K562 (cell line): ENCODE data around the gene PHF1. TPM values are rescaled to one million over a fixed set of nuclear protein-coding genes. Genes with fewer than 3 reads are reported as not detected.

Experiments used
- ARID1B ChIP-seq: fragments of 450-650 bp; IDR thresholded peaks from 2 replicates; pipeline ENCODE4 v1.6.1; 2016; ENCODE audit warnings: antibody characterized with exemption, mild to moderate bottlenecking, inconsistent platforms
- BHLHE40 ChIP-seq: IDR thresholded peaks from 2 replicates; pipeline ENCODE4 v1.6.1; 2011; ENCODE audit warnings: low read length, improper control_type of control experiment
- CC2D1A ChIP-seq: fragments of 450-650 bp; IDR thresholded peaks from 2 replicates; pipeline ENCODE4 v1.6.1; 2017; ENCODE audit warnings: mild to moderate bottlenecking
- CREM ChIP-seq: IDR thresholded peaks from 2 replicates; pipeline ENCODE4 v1.6.1; 2014; ENCODE audit warnings: antibody characterized with exemption, low read depth
- E2F8 ChIP-seq: fragments of 450-650 bp; IDR thresholded peaks from 2 replicates; pipeline ENCODE4 v1.7.1; 2018; ENCODE audit warnings: mild to moderate bottlenecking, low read depth; ENCODE audit not compliant: partially characterized antibody
- GABPB1 ChIP-seq: sonication (generic); formaldehyde crosslinking; IDR thresholded peaks from 2 replicates; pipeline ENCODE4 v1.8.0; 2022; ENCODE audit warnings: mild to moderate bottlenecking, missing genetic modification reagents
- GATAD2A ChIP-seq: fragments of 450-650 bp; IDR thresholded peaks from 2 replicates; pipeline ENCODE4 v1.6.1; 2017
- GATAD2B ChIP-seq: fragments of 450-650 bp; IDR thresholded peaks from 2 replicates; pipeline ENCODE4 v1.6.1; 2017; ENCODE audit warnings: mild to moderate bottlenecking, borderline replicate concordance
- IRF1 ChIP-seq: sonication (generic); formaldehyde crosslinking; IDR thresholded peaks from 2 replicates; pipeline ENCODE4 v1.8.0; 2022; ENCODE audit warnings: missing genetic modification reagents, mild to moderate bottlenecking, borderline replicate concordance
- MAFG ChIP-seq: fragments of 450-650 bp; conservative IDR thresholded peaks from 2 replicates; pipeline ENCODE4 v1.6.1; 2016; ENCODE audit warnings: missing genetic modification characterization, missing compliant biosample characterization
- MAX ChIP-seq: sonication (generic); formaldehyde crosslinking; IDR thresholded peaks from 2 replicates; pipeline ENCODE4 v1.9.0; 2022; ENCODE audit warnings: mild to moderate bottlenecking, missing genetic modification reagents
- MTA3 ChIP-seq: fragments of 450-650 bp; formaldehyde crosslinking; IDR thresholded peaks from 2 replicates; pipeline ENCODE4 v1.6.1; 2017; ENCODE audit warnings: mild to moderate bottlenecking, borderline replicate concordance
- NFE2L1 ChIP-seq: fragments of 450-650 bp; IDR thresholded peaks from 2 replicates; pipeline ENCODE4 v1.6.1; 2016; ENCODE audit warnings: missing genetic modification characterization, low read depth, mild to moderate bottlenecking, missing compliant biosample characterization, moderate library complexity, borderline replicate concordance
- PHF8 ChIP-seq: fragments of 200-600 bp; sonication (generic); IDR thresholded peaks from 2 replicates; pipeline ENCODE4 v1.6.1; 2012; ENCODE audit warnings: mixed run types, mild to moderate bottlenecking, inconsistent platforms, low read length, moderate library complexity, borderline replicate concordance
- RCOR1 ChIP-seq, 2 experiments: IDR thresholded peaks; 2 replicates each; pipeline ENCODE4 v1.6.1; 2012; ENCODE audit warnings: low read depth in 2 of 2, low read length in 2 of 2, borderline replicate concordance in 1 of 2, improper control_type of control experiment in 1 of 2
- SMARCA5 ChIP-seq: fragments of 450-650 bp; IDR thresholded peaks from 2 replicates; pipeline ENCODE4 v1.6.1; 2016
- TEAD1 ChIP-seq, 2 experiments: fragments of 450-650 bp in 1 of 2; sonication (generic) in 1 of 2; formaldehyde crosslinking; IDR thresholded peaks; 2 replicates each; pipeline versions ENCODE4 v1.4.0 to v1.8.0; 2020 to 2022; ENCODE audit warnings: mild to moderate bottlenecking in 2 of 2, missing genetic modification reagents in 1 of 2
- polyA plus RNA-seq, 8 experiments: library from polyadenylated mRNA; depleted of rRNA in 4 of 8; stranded (reverse) in 5 of 8; unstranded in 3 of 8; fragments of >200 nt; fragmentation: Nextera tagmentation in 2 of 8; fragmentation: Illumina TruSeq in 1 of 8; extraction: Ambion mirVana in 2 of 8; extraction: Trizol in 1 of 8; gene quantifications; 2 replicates each; pipeline versions ENCODE4 v1.2.1 to v1.2.3, GENCODE V29; 2011 to 2014; ENCODE audit warnings: inconsistent platforms in 1 of 8, missing spikeins in 1 of 8
- total RNA-seq, 7 experiments: library from RNA; depleted of rRNA in 6 of 7; stranded (reverse); fragments of >200 nt in 6 of 7; fragmentation: Illumina TruSeq in 2 of 7; extraction: Trizol in 2 of 7; gene quantifications; 2 replicates each; pipeline versions ENCODE4 v1.2.1 to v1.2.3, GENCODE V29; 2011 to 2021; ENCODE audit warnings: low replicate concordance in 1 of 7
- TF ChIP-seq, protein P1 (sequence below): IDR thresholded peaks from 2 replicates; pipeline ENCODE4 v1.6.1; 2011; ENCODE audit warnings: borderline replicate concordance, low read depth, mild to moderate bottlenecking, moderate library complexity, low read length; ENCODE audit not compliant: insufficient read depth, poor library complexity, severe bottlenecking
- TF ChIP-seq, protein P2 (sequence below): IDR thresholded peaks from 2 replicates; pipeline ENCODE4 v1.6.1; 2014; ENCODE audit warnings: antibody characterized with exemption

The PHF1 gene
- total and polyA plus RNA-seq, 9 of the 15 experiments (the other 6 are each of a cell fraction or from before 2014, with no cell fraction given), result 3.7 to 64.2 (median 33.7) TPM

- TF ChIP-seq GABPB1 (peak; percentile 99), RCOR1 (IDR thresholded peaks at IDR 0.05; ENCODE audit: borderline replicate concordance in 1 of 2, low read depth in 2 of 2, low read length in 2 of 2) (peak; percentile 9 to 84; a peak in 3 of 4 replicates), CREM (peak; percentile 98), GATAD2A (peak; percentile 29; the same call in 1 of the 2 replicates), IRF1 (CRISPR knock-in tag) (no peak), NFE2L1 (tag) (no peak), SMARCA5 (no peak), E2F8 (peak; percentile 77), MAFG (tag) (no peak), CC2D1A (peak; percentile 84), TEAD1 (CRISPR knock-in tag; IDR thresholded peaks at IDR 0.05) (peak; percentile 7 to 90; a peak in 2 of 4 replicates), BHLHE40 (peak; percentile 99), PHF8 (peak; percentile 53; the same call in 1 of the 2 replicates), ARID1B (peak; percentile 51; the same call in 1 of the 2 replicates), MAX (peak; percentile 96), MTA3 (peak; percentile 84; the same call in 1 of the 2 replicates), GATAD2B (peak; percentile 46; the same call in 1 of the 2 replicates)
- TF ChIP-seq, protein P1, sequence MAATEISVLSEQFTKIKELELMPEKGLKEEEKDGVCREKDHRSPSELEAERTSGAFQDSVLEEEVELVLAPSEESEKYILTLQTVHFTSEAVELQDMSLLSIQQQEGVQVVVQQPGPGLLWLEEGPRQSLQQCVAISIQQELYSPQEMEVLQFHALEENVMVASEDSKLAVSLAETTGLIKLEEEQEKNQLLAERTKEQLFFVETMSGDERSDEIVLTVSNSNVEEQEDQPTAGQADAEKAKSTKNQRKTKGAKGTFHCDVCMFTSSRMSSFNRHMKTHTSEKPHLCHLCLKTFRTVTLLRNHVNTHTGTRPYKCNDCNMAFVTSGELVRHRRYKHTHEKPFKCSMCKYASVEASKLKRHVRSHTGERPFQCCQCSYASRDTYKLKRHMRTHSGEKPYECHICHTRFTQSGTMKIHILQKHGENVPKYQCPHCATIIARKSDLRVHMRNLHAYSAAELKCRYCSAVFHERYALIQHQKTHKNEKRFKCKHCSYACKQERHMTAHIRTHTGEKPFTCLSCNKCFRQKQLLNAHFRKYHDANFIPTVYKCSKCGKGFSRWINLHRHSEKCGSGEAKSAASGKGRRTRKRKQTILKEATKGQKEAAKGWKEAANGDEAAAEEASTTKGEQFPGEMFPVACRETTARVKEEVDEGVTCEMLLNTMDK, result peak; percentile 82
- TF ChIP-seq, protein P2, sequence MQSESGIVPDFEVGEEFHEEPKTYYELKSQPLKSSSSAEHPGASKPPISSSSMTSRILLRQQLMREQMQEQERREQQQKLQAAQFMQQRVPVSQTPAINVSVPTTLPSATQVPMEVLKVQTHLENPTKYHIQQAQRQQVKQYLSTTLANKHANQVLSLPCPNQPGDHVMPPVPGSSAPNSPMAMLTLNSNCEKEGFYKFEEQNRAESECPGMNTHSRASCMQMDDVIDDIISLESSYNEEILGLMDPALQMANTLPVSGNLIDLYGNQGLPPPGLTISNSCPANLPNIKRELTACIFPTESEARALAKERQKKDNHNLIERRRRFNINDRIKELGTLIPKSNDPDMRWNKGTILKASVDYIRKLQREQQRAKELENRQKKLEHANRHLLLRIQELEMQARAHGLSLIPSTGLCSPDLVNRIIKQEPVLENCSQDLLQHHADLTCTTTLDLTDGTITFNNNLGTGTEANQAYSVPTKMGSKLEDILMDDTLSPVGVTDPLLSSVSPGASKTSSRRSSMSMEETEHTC, result no peak; the same call in 1 of the 2 replicates
Measured at GRCh38 chr6:33391278-33391921, 19.4 kb upstream of the PHF1 start, which contains the start of gene KIFC1 (continued).
